K562 (cell line): ENCODE measurements around the gene CBFA2T3. TPM values are rescaled to one million over a fixed set of nuclear protein-coding genes. Genes with fewer than 3 reads are reported as not detected.

ENCODE experiments used
- RREB1 ChIP-seq: fragments of 250-450 bp; sonication (Bioruptor Pico); IDR thresholded peaks from 2 replicates; pipeline ENCODE4 v1.4.0; 2020
- SAFB2 ChIP-seq: fragments of 200-400 bp; formaldehyde crosslinking; IDR thresholded peaks from 2 replicates; pipeline ENCODE4 v1.6.1; 2018; ENCODE audit warnings: borderline replicate concordance, low read length, low read depth, moderate library complexity; ENCODE audit not compliant: severe bottlenecking
- SMAD4 ChIP-seq: fragments of 250-450 bp; sonication (Bioruptor Pico); conservative IDR thresholded peaks from 2 replicates; pipeline ENCODE4 v1.8.0; 2021; ENCODE audit warnings: inconsistent platforms, mild to moderate bottlenecking, moderate library complexity
- SMARCA4 ChIP-seq: fragments of 450-650 bp; IDR thresholded peaks from 2 replicates; pipeline ENCODE4 v1.6.1; 2016
- SMARCE1 ChIP-seq: fragments of 450-650 bp; IDR thresholded peaks from 2 replicates; pipeline ENCODE4 v1.7.1; 2016; ENCODE audit warnings: mild to moderate bottlenecking
- ZNF518B ChIP-seq: fragments of 250-450 bp; sonication (Bioruptor Pico); IDR thresholded peaks from 2 replicates; pipeline ENCODE4 v1.5.0; 2021; ENCODE audit warnings: mild to moderate bottlenecking, moderate library complexity
- polyA plus RNA-seq, 8 experiments: library from polyadenylated mRNA; depleted of rRNA in 4 of 8; stranded (reverse) in 5 of 8; unstranded in 3 of 8; fragments of >200 nt; fragmentation: Nextera tagmentation in 2 of 8; fragmentation: Illumina TruSeq in 1 of 8; extraction: Ambion mirVana in 2 of 8; extraction: Trizol in 1 of 8; gene quantifications; 2 replicates each; pipeline versions ENCODE4 v1.2.1 to v1.2.3, GENCODE V29; 2011 to 2014; ENCODE audit warnings: inconsistent platforms in 1 of 8, missing spikeins in 1 of 8
- total RNA-seq, 7 experiments: library from RNA; depleted of rRNA in 6 of 7; stranded (reverse); fragments of >200 nt in 6 of 7; fragmentation: Illumina TruSeq in 2 of 7; extraction: Trizol in 2 of 7; gene quantifications; 2 replicates each; pipeline versions ENCODE4 v1.2.1 to v1.2.3, GENCODE V29; 2011 to 2021; ENCODE audit warnings: low replicate concordance in 1 of 7
- TF ChIP-seq, protein P1 (sequence below): sonication (generic); formaldehyde crosslinking; IDR thresholded peaks from 2 replicates; pipeline ENCODE4 v1.8.0; 2022; ENCODE audit warnings: mild to moderate bottlenecking, missing genetic modification reagents

Gene CBFA2T3
- total and polyA plus RNA-seq, 9 of the 15 experiments (the other 6 are each of a cell fraction or from before 2014, with no cell fraction given), result 2.3 to 145 (median 6.7) TPM

- TF ChIP-seq RREB1 (CRISPR knock-in tag) (no peak), ZNF518B (CRISPR knock-in tag) (no peak), SMARCA4 (no peak), SMARCE1 (no peak), SAFB2 (no peak), SMAD4 (CRISPR knock-in tag) (no peak)
- TF ChIP-seq, protein P1, sequence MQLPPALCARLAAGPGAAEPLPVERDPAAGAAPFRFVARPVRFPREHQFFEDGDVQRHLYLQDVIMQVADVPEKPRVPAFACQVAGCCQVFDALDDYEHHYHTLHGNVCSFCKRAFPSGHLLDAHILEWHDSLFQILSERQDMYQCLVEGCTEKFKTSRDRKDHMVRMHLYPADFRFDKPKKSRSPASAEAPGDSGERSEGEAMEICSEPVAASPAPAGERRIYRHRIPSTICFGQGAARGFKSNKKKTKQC (CRISPR knock-in tag), result no peak
- TF ChIP-seq, all 486 proteins: peak for 0
Observed at GRCh38 chr16:88833086-88833485, 143.9 kb downstream of the CBFA2T3 start (continued).
